Effector memory CD4-positive, alpha-beta T cell (primary cell): Measurements from ENCODE around the gene NBPF20.
A peak's percentile ranks its signal among the peaks of the same experiment; 100 is the strongest.
"Not testable (repeated sequence)": the region's sequence is repeated elsewhere in the genome, so short reads cannot be mapped to it uniquely, and the experiment has no call there.

Experiments used
- DNase-seq, 3 donors: peaks; one replicate each; pipeline ENCODE4 v3.0.0-alpha.2; 2020
- H3K27ac ChIP-seq: 2 replicates; pipeline ENCODE4 v1.7.0; 2013; ENCODE audit warnings: mild to moderate bottlenecking, low read length, moderate library complexity; ENCODE audit not compliant: insufficient read depth, poor library complexity, severe bottlenecking
- H3K27me3 ChIP-seq: replicated peaks from 2 replicates; pipeline ENCODE4 v1.7.0; 2013; ENCODE audit warnings: mild to moderate bottlenecking, low read length; ENCODE audit not compliant: insufficient read depth, control insufficient read depth, poor library complexity, severe bottlenecking
- H3K36me3 ChIP-seq: 2 replicates; pipeline ENCODE4 v1.7.0; 2013; ENCODE audit warnings: mild to moderate bottlenecking, low read length, moderate library complexity; ENCODE audit not compliant: control insufficient read depth, insufficient read depth
- H3K4me1 ChIP-seq: 2 replicates; pipeline ENCODE4 v1.7.0; 2013; ENCODE audit warnings: low read length, mild to moderate bottlenecking; ENCODE audit not compliant: control insufficient read depth, insufficient read depth, poor library complexity, severe bottlenecking
- H3K4me3 ChIP-seq: 2 replicates; pipeline ENCODE4 v1.7.0; 2013; ENCODE audit warnings: low read length, low read depth, mild to moderate bottlenecking; ENCODE audit not compliant: insufficient read depth, poor library complexity, severe bottlenecking
- H3K9me3 ChIP-seq: 2 replicates; pipeline ENCODE4 v1.7.0; 2013; ENCODE audit warnings: mild to moderate bottlenecking, low read length, moderate library complexity; ENCODE audit not compliant: control insufficient read depth

NBPF20 gene

GRCh38 chr1:145459591-145459990 lies 34.2 kb upstream of the NBPF20 start:
- H3K27me3 ChIP-seq, DNase-seq, H3K9me3 ChIP-seq, H3K27ac ChIP-seq, H3K36me3 ChIP-seq, H3K4me3 ChIP-seq, H3K4me1 ChIP-seq: not testable (repeated sequence)

DNA sequence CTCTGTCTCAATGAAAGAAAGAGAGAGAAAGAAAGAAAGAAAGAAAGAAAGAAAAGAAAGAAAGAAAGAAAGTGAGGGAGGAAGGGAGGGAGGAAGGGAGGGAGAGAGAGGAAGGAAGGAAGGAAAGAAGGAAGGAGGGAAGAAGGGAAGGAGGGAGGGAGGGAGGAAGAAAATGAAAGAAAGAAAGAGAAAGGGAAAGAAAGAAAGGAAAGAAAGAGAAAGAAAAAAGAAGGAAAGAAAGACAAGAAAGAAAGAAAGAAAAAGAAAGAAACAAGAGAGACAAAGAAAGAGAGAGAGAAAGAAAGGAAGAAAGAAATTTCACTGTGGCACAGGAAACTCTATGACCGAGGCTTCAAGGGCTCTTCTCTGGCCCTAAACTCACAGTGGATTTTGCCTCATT lies 33.7 kb upstream of the NBPF20 start:
- H3K9me3 ChIP-seq, H3K4me3 ChIP-seq, H3K27ac ChIP-seq, H3K27me3 ChIP-seq, H3K4me1 ChIP-seq, H3K36me3 ChIP-seq, DNase-seq: not testable (repeated sequence)

GRCh38 chr1:145454824-145455177 lies 29.4 kb upstream of the NBPF20 start:
- not testable (repeated sequence) for H3K9me3 ChIP-seq, H3K36me3 ChIP-seq, DNase-seq, H3K4me1 ChIP-seq, H3K4me3 ChIP-seq, H3K27ac ChIP-seq, H3K27me3 ChIP-seq

GRCh38 chr1:145453873-145454823 lies 28.7 kb upstream of the NBPF20 start:
- H3K4me1 ChIP-seq, DNase-seq, H3K9me3 ChIP-seq, H3K4me3 ChIP-seq, H3K27ac ChIP-seq, H3K36me3 ChIP-seq, H3K27me3 ChIP-seq: not testable (repeated sequence)

DNA sequence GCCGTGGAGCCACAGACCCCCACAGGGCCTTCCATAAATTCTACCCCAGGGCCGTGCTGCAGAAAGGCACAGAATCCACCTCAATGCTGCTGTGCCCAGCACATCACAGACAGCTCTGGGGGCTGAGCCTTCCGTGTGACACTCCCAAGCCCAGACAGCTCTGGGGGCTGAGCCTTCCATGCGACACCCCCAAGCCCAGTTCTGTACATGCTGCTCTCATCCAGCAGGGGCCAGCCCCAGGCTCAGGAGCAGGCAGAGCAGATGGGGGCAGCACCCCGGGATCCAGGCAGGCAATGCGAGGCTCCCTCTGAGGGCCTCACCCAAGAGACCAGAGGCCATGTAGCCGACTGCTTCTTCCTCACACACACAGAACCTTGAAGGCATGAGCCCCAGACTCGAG lies 27.1 kb upstream of the NBPF20 start:
- not testable (repeated sequence) for H3K27me3 ChIP-seq, DNase-seq, H3K4me3 ChIP-seq, H3K27ac ChIP-seq, H3K36me3 ChIP-seq, H3K4me1 ChIP-seq, H3K9me3 ChIP-seq

GRCh38 chr1:145451914-145452313 lies 26.5 kb upstream of the NBPF20 start:
- H3K36me3 ChIP-seq, H3K4me1 ChIP-seq, H3K27ac ChIP-seq, H3K9me3 ChIP-seq, H3K4me3 ChIP-seq, H3K27me3 ChIP-seq: not testable (repeated sequence)
- DNase-seq: peak in 1 of 3 donors; percentile 3

DNA sequence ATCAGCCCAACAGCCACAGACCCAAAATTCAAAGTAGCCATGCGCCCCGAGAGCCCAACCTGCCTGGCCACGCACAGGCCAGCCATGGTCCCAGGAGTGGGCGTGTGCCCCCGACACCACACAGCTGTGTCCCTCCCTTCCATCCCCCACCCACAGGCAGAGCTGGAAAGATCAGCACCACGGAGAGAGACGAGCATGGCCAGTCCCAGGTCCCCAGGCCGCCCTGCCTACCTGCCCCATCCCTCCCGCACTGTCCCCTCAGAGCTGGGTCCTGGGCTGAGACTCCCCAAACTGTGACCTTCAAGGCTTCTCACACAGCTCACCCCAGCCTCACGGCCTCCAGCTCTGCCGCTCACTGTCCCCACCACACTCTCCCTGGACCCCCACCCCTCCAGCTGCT lies 19.8 kb upstream of the NBPF20 start:
- H3K27ac ChIP-seq, H3K27me3 ChIP-seq, DNase-seq, H3K4me3 ChIP-seq, H3K4me1 ChIP-seq, H3K9me3 ChIP-seq, H3K36me3 ChIP-seq: not testable (repeated sequence)

DNA sequence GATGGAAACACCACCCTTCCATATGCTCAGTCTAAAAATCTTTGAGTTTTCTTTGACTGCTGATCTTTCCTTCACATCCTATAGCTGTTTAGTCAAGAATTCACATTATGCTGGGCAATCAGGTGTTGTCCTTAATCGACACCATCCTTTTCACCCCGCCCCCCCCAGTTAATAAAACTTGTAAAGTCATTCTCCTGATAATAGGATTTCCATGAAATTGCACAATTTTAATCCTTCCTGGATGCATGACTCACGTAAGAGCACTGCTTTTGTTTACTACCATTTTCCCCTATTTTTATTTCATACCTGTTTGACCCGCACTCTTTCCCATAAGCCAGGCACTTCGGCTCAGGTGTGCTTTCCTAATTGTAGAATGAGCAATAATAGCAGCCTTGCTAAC lies 16.9 kb upstream of the NBPF20 start:
- H3K27me3 ChIP-seq, H3K4me3 ChIP-seq, H3K27ac ChIP-seq, H3K9me3 ChIP-seq, H3K4me1 ChIP-seq, H3K36me3 ChIP-seq, DNase-seq: not testable (repeated sequence)

DNA sequence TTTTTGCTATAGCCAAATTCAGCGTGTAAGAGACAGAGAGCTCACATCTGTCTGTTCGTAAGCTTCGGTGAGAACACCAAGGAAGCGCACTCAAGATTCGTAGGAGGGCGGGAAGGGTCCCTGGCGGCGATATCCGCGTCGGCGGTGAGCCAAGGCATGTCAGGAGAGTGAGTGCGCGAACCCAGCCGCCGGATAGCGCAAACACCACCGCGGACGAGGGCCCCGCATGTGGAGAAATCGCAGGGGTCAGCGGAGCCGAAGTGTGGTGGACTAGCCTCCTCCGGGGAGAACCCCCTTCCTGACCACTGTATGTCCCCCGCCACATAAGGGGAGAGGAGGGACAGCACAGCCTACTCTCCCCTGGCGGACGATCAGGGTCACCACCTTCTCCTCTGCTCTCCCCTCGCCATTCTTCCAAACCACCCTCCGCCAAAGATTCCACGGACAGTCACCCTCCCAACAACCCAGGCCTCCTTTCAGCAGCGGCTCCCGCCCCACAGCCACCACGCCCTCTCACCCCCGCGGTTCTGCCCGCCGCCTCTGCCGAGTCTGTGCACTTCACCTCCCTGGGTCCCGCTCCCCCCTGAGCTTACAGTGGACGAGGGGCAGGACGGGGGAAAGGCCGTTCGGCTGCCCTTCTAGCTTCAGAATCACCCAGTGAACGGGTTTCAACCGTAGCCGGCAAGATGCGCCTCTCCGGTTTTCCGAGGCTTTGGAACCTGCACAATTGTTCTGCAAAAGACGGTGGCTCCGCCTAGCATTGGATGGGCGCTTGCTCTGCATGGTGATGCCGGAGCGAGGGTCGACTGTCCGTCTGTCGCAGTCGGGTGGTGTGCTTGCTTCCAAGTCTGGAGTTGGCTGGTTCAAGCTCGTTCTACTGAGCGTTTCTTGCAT lies 6.2 kb upstream of the NBPF20 start:
- not testable (repeated sequence) for H3K9me3 ChIP-seq

GRCh38 chr1:145430830-145431229 lies 5.4 kb upstream of the NBPF20 start:
- not testable (repeated sequence) for H3K36me3 ChIP-seq, H3K4me3 ChIP-seq, H3K4me1 ChIP-seq, H3K9me3 ChIP-seq, H3K27ac ChIP-seq, DNase-seq
- H3K27me3 ChIP-seq: peaks cover 19% of the 10 kb centered on the region

More for the DNA sequence above, 6.2 kb upstream of the NBPF20 start:
- not testable (repeated sequence) for DNase-seq, H3K36me3 ChIP-seq, H3K4me3 ChIP-seq, H3K4me1 ChIP-seq, H3K27ac ChIP-seq
- peaks cover 19% of the 10 kb centered on the region for H3K27me3 ChIP-seq
